Keratinocyte (primary cell): ENCODE results near the gene KRTAP20-1. TPM values are rescaled to one million over a fixed set of nuclear protein-coding genes. Genes with fewer than 3 reads are reported as not detected.

Experiments
- DNase-seq: peaks from one replicate; pipeline ENCODE4 v3.0.0-alpha.2; 2011; ENCODE audit warnings: low read depth, missing footprints, low spot score
- FAIRE-seq: peaks from 2 replicates; lab custom pipeline; 2011; peaks lifted over from hg19 to GRCh38; lab: Jason Lieb, UNC
- H2AFZ ChIP-seq: 2 replicates; pipeline ENCODE4 v1.6.0; 2012; ENCODE audit warnings: low read length, control low read depth, inconsistent platforms; ENCODE audit not compliant: control insufficient read depth
- H3K27ac ChIP-seq: 2 replicates; pipeline ENCODE4 v1.5.1; 2011; ENCODE audit warnings: low read length; ENCODE audit not compliant: control insufficient read depth, insufficient read depth
- H3K27me3 ChIP-seq: 3 replicates; pipeline ENCODE4 v1.6.0; 2011; ENCODE audit warnings: low read length; ENCODE audit not compliant: control insufficient read depth, insufficient read depth; ENCODE audit errors: extremely low read depth
- H3K36me3 ChIP-seq, 2 experiments: 2 replicates in 1 of 2; 3 replicates in 1 of 2; pipeline ENCODE4 v1.5.1; 2011; ENCODE audit warnings: low read length in 2 of 2, mild to moderate bottlenecking in 1 of 2; ENCODE audit not compliant: control insufficient read depth in 2 of 2, insufficient read depth in 2 of 2; ENCODE audit errors: extremely low read depth in 1 of 2
- H3K4me1 ChIP-seq: 3 replicates; pipeline ENCODE4 v1.5.1; 2011; ENCODE audit warnings: low read length; ENCODE audit not compliant: control insufficient read depth, insufficient read depth; ENCODE audit errors: extremely low read depth
- H3K4me2 ChIP-seq: 3 replicates; pipeline ENCODE4 v1.6.0; 2011; ENCODE audit warnings: low read depth, low read length; ENCODE audit not compliant: control insufficient read depth, insufficient read depth; ENCODE audit errors: extremely low read depth
- H3K4me3 ChIP-seq, 3 experiments: fragments of 200-600 bp in 1 of 3; sonication (generic) in 1 of 3; 2 replicates in 2 of 3; 3 replicates in 1 of 3; pipeline ENCODE4 v1.5.1; 2011 to 2016; ENCODE audit warnings: low read length in 3 of 3, mild to moderate bottlenecking in 3 of 3, control low read depth in 2 of 3, inconsistent platforms in 1 of 3, low read depth in 1 of 3, mixed read lengths in 1 of 3, mixed run types in 1 of 3, moderate library complexity in 1 of 3; ENCODE audit not compliant: control insufficient read depth in 2 of 3, insufficient read depth in 2 of 3; ENCODE audit errors: extremely low read depth in 1 of 3
- H3K79me2 ChIP-seq: 2 replicates; pipeline ENCODE4 v1.6.0; 2012; ENCODE audit warnings: low read length; ENCODE audit not compliant: control insufficient read depth, insufficient read depth
- H3K9ac ChIP-seq: 3 replicates; pipeline ENCODE4 v1.6.0; 2011; ENCODE audit warnings: low read length; ENCODE audit not compliant: control insufficient read depth, insufficient read depth; ENCODE audit errors: extremely low read depth
- H3K9me1 ChIP-seq: 3 replicates; pipeline ENCODE4 v1.6.0; 2011; ENCODE audit warnings: low read length; ENCODE audit not compliant: control insufficient read depth, insufficient read depth; ENCODE audit errors: extremely low read depth
- H3K9me3 ChIP-seq: 2 replicates; pipeline ENCODE4 v1.5.1; 2012; ENCODE audit warnings: low read depth, low read length; ENCODE audit not compliant: control insufficient read depth
- H4K20me1 ChIP-seq: 3 replicates; pipeline ENCODE4 v1.6.0; 2011; ENCODE audit warnings: low read length; ENCODE audit not compliant: control insufficient read depth, insufficient read depth; ENCODE audit errors: extremely low read depth
- EZH2 ChIP-seq: IDR thresholded peaks from one replicate; pipeline ENCODE4 v1.6.1; 2012; ENCODE audit warnings: inconsistent platforms, mild to moderate bottlenecking, low read length, moderate library complexity
- dilution Hi-C: fragments of 300-500 bp; cut with MboI; formaldehyde crosslinking; loops from one replicate; pipeline ENCODE4 v1.7.0; 2020; ENCODE audit warnings: low sequenced_read_pairs; ENCODE audit not compliant: extremely low pct_ligation_motif_present
- polyA minus RNA-seq, 3 experiments: library from RNA; depleted of rRNA, polyadenylated mRNA; stranded (reverse); fragments of >200 nt; gene quantifications; 1 replicate in 1 of 3; 2 replicates in 1 of 3; 3 replicates in 1 of 3; pipeline ENCODE4 v1.2.3, GENCODE V29; 2011
- polyA plus RNA-seq, 5 experiments: library from polyadenylated mRNA; depleted of rRNA in 3 of 5; stranded (reverse) in 3 of 5; stranded (forward) in 1 of 5; unstranded in 1 of 5; fragments of >200 nt; gene quantifications; 1 replicate in 1 of 5; 2 replicates in 3 of 5; 3 replicates in 1 of 5; pipeline versions ENCODE4 v1.2.1 to v1.2.3, GENCODE V29; 2011 to 2012; ENCODE audit warnings: missing spikeins in 2 of 5, low read depth in 1 of 5, low replicate concordance in 1 of 5
- TF ChIP-seq, protein P1 (sequence below), 3 experiments: IDR thresholded peaks in 1 of 3; conservative IDR thresholded peaks in 1 of 3; optimal IDR thresholded peaks in 1 of 3; 2 replicates in 2 of 3; 3 replicates in 1 of 3; pipeline versions ENCODE3 to v1.5.1; 2011; ENCODE audit warnings: low read length in 3 of 3, mild to moderate bottlenecking in 3 of 3, moderate library complexity in 2 of 3, control low read depth in 1 of 3, inconsistent platforms in 1 of 3; ENCODE audit not compliant: insufficient read depth in 2 of 3; ENCODE audit errors: extremely low read depth in 1 of 3

The KRTAP20-1 gene
- polyA plus RNA-seq, result not detected in 3 replicates
- not detected for polyA plus RNA-seq (2011; ENCODE audit: low read depth)
- not detected in 2 replicates for polyA plus RNA-seq (2011; cell fraction: cytosol; rRNA removed)
- not detected in 2 replicates for polyA plus RNA-seq (2011; cell fraction: nucleus; rRNA removed)
- polyA plus RNA-seq (2012; ENCODE audit: low replicate concordance), result not detected in 2 replicates
- not detected in 3 replicates for polyA minus RNA-seq
- polyA minus RNA-seq (2011; cell fraction: cytosol; rRNA and poly(A)+ RNA removed), result not detected
- polyA minus RNA-seq (2011; cell fraction: nucleus; rRNA and poly(A)+ RNA removed), result not detected in 2 replicates

- dilution Hi-C loops, result no loop called here
- no peaks in the 10 kb centered on the region for H3K9me3 ChIP-seq
- TF ChIP-seq EZH2, result no peak
- TF ChIP-seq, protein P1, sequence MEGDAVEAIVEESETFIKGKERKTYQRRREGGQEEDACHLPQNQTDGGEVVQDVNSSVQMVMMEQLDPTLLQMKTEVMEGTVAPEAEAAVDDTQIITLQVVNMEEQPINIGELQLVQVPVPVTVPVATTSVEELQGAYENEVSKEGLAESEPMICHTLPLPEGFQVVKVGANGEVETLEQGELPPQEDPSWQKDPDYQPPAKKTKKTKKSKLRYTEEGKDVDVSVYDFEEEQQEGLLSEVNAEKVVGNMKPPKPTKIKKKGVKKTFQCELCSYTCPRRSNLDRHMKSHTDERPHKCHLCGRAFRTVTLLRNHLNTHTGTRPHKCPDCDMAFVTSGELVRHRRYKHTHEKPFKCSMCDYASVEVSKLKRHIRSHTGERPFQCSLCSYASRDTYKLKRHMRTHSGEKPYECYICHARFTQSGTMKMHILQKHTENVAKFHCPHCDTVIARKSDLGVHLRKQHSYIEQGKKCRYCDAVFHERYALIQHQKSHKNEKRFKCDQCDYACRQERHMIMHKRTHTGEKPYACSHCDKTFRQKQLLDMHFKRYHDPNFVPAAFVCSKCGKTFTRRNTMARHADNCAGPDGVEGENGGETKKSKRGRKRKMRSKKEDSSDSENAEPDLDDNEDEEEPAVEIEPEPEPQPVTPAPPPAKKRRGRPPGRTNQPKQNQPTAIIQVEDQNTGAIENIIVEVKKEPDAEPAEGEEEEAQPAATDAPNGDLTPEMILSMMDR (optimal IDR thresholded peaks at IDR 0.05 in 1 of 3, IDR thresholded peaks at IDR 0.05 in 1 of 3, conservative IDR thresholded peaks at IDR 0.05 in 1 of 3; ENCODE audit: extremely low read depth in 1 of 3, insufficient read depth in 2 of 3, low read length in 3 of 3), result no peak
- no peak within 1 kb of the TSS for H3K9ac ChIP-seq
- H3K9me1 ChIP-seq, result no peaks in the 10 kb centered on the region
- H3K4me2 ChIP-seq, result no peak within 1 kb of the TSS
- FAIRE-seq (no peak), DNase-seq (no peak)
- no peak within 1 kb of the TSS for H3K27ac ChIP-seq
- no peaks in the 10 kb centered on the region for H3K36me3 ChIP-seq
- no peaks in the 10 kb centered on the region for H3K79me2 ChIP-seq
- no peaks in the 10 kb centered on the region for H3K27me3 ChIP-seq
- no peaks in the 10 kb centered on the region for H3K4me1 ChIP-seq
- H3K4me3 ChIP-seq, result no peak within 1 kb of the TSS
- no peaks in the 10 kb centered on the region for H4K20me1 ChIP-seq
- H2AFZ ChIP-seq, result no peak within 1 kb of the TSS
These were observed at the start of gene KRTAP20-1 for GRCh38 chr21:30616125-30616524. Gene KRTAP20-1, plus strand, starts transcription at chr21:30616425. Its CDS starts 30 bp downstream, at chr21:30616455.

DNA sequence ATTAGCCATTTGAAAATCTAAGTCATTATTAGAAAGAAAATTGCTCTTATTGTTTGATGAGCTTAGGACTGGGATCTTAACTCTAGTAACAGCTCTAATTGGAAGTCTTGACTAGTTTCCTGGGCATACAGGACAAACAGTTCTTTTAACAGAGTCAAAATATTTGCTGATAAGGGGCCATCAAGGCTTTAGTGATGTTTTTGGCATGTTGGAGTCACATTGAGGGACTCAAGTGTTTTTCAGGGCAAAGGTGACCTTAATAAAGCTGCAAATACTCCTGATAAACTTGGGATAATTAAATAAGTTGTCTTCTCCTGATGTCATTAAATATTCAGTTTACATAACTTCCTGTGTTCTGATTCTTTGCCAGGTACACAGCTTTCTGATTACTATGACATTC, 48.6 kb upstream of the KRTAP20-1 start:
- no peak overlapping the region for H3K4me2 ChIP-seq
- H3K36me3 ChIP-seq, result no peaks in the 10 kb centered on the region
- no peak overlapping the region for H3K9ac ChIP-seq
- no peak overlapping the region for H3K4me3 ChIP-seq
- no peak for DNase-seq
- no peaks in the 10 kb centered on the region for H3K27me3 ChIP-seq
- H2AFZ ChIP-seq, result no peak overlapping the region
- H3K79me2 ChIP-seq, result no peaks in the 10 kb centered on the region
- H3K9me1 ChIP-seq, result no peaks in the 10 kb centered on the region
- no peaks in the 10 kb centered on the region for H4K20me1 ChIP-seq
- no peak overlapping the region for H3K27ac ChIP-seq
- FAIRE-seq, result no peak
- H3K4me1 ChIP-seq, result no peaks in the 10 kb centered on the region
- no peaks in the 10 kb centered on the region for H3K9me3 ChIP-seq
- dilution Hi-C loops, result no loop called here
- TF ChIP-seq EZH2, result no peak
- TF ChIP-seq, protein P1 (optimal IDR thresholded peaks at IDR 0.05 in 1 of 3, IDR thresholded peaks at IDR 0.05 in 1 of 3, conservative IDR thresholded peaks at IDR 0.05 in 1 of 3; ENCODE audit: extremely low read depth in 1 of 3, insufficient read depth in 2 of 3, low read length in 3 of 3), result no peak
